GM23248 (cell line): ENCODE measurements around the gene NPHP4. TPM values are rescaled to one million over a fixed set of nuclear protein-coding genes. Genes with fewer than 3 reads are reported as not detected.

Experiments used
- DNase-seq: peaks from one replicate; pipeline ENCODE4 v3.0.0-alpha.2; 2015
- H2AFZ ChIP-seq: fragments of 200-600 bp; sonication (generic); 2 replicates; pipeline ENCODE4 v1.6.1; 2016; ENCODE audit warnings: antibody characterized with exemption
- H3F3A ChIP-seq: fragments of 200-600 bp; sonication (generic); 2 replicates; pipeline ENCODE4 v1.6.1; 2016; ENCODE audit warnings: mild to moderate bottlenecking, antibody characterized with exemption, mixed run types; ENCODE audit not compliant: insufficient read depth
- H3K27ac ChIP-seq: fragments of 200-600 bp; sonication (generic); 2 replicates; pipeline ENCODE4 v1.5.1; 2016; ENCODE audit warnings: mild to moderate bottlenecking
- H3K27me3 ChIP-seq: fragments of 200-600 bp; sonication (generic); replicated peaks from 2 replicates; pipeline ENCODE4 v1.6.1; 2016; ENCODE audit warnings: mild to moderate bottlenecking; ENCODE audit not compliant: insufficient read depth
- H3K36me3 ChIP-seq: fragments of 200-600 bp; sonication (generic); 2 replicates; pipeline ENCODE4 v1.6.1; 2016; ENCODE audit warnings: low read depth, mild to moderate bottlenecking
- H3K4me1 ChIP-seq: fragments of 200-600 bp; sonication (generic); 2 replicates; pipeline ENCODE4 v1.6.1; 2016; ENCODE audit warnings: mild to moderate bottlenecking; ENCODE audit not compliant: insufficient read depth
- H3K4me2 ChIP-seq: fragments of 200-600 bp; sonication (generic); one replicate; pipeline ENCODE4 v1.6.1; 2016; ENCODE audit warnings: mild to moderate bottlenecking; ENCODE audit not compliant: unreplicated experiment
- H3K4me3 ChIP-seq: fragments of 200-600 bp; sonication (generic); 2 replicates; pipeline ENCODE4 v1.5.1; 2016; ENCODE audit warnings: mild to moderate bottlenecking
- H3K79me2 ChIP-seq: fragments of 200-600 bp; sonication (generic); 2 replicates; pipeline ENCODE4 v1.6.1; 2016; ENCODE audit warnings: mild to moderate bottlenecking; ENCODE audit not compliant: insufficient read depth
- H3K9ac ChIP-seq: fragments of 200-600 bp; sonication (generic); 2 replicates; pipeline ENCODE4 v1.6.1; 2016; ENCODE audit warnings: mild to moderate bottlenecking
- H3K9me2 ChIP-seq: fragments of 200-600 bp; sonication (generic); 2 replicates; pipeline ENCODE4 v1.6.1; 2016; ENCODE audit warnings: mixed run types, mild to moderate bottlenecking, moderate library complexity; ENCODE audit not compliant: insufficient read depth
- H3K9me3 ChIP-seq: fragments of 200-600 bp; sonication (generic); one replicate; pipeline ENCODE4 v1.6.1; 2017; ENCODE audit warnings: low read depth
- H4K20me1 ChIP-seq: fragments of 200-600 bp; sonication (generic); 2 replicates; pipeline ENCODE4 v1.6.0; 2016; ENCODE audit not compliant: insufficient read depth
- EZH2 ChIP-seq: fragments of 200-600 bp; sonication (generic); IDR thresholded peaks from 2 replicates; pipeline ENCODE4 v1.6.1; 2018; ENCODE audit warnings: antibody characterized with exemption, mild to moderate bottlenecking; ENCODE audit not compliant: insufficient read depth, poor library complexity, severe bottlenecking
- EZH2phosphoT487 ChIP-seq: fragments of 200-600 bp; sonication (generic); IDR thresholded peaks from 2 replicates; pipeline ENCODE4 v1.6.1; 2018; ENCODE audit warnings: antibody characterized with exemption, moderate library complexity, mild to moderate bottlenecking, low read depth; ENCODE audit not compliant: insufficient read depth
- WGBS, 2 experiments: methylation state at CpG; one replicate each; pipeline ENCODE4 v1.1.6; 2015 to 2017; ENCODE audit warnings: low lambda C conversion rate in 2 of 2, low coverage in 1 of 2; ENCODE audit errors: missing lambda C conversion rate in 2 of 2; 5-methylcytosine and 5-hydroxymethylcytosine counted together
- in situ Hi-C: fragments of 300-500 bp; cut with MboI; formaldehyde crosslinking; loops from 2 replicates; pipeline ENCODE4 v1.15.0; 2020
- polyA plus RNA-seq: library from polyadenylated mRNA; unstranded; fragments of >200 nt; fragmentation: Nextera tagmentation; extraction: Ambion mirVana; gene quantifications from 2 replicates; pipeline ENCODE4 v1.2.1, GENCODE V29; 2016
- total RNA-seq: library from RNA; depleted of rRNA; stranded (reverse); fragments of >200 nt; shearing (Covaris generic); gene quantifications from 2 replicates; pipeline ENCODE4 v1.2.3, GENCODE V29; 2014

Gene NPHP4
- total and polyA plus RNA-seq, 2 experiments from 2014 or later: 4.0 to 4.2 TPM

DNA sequence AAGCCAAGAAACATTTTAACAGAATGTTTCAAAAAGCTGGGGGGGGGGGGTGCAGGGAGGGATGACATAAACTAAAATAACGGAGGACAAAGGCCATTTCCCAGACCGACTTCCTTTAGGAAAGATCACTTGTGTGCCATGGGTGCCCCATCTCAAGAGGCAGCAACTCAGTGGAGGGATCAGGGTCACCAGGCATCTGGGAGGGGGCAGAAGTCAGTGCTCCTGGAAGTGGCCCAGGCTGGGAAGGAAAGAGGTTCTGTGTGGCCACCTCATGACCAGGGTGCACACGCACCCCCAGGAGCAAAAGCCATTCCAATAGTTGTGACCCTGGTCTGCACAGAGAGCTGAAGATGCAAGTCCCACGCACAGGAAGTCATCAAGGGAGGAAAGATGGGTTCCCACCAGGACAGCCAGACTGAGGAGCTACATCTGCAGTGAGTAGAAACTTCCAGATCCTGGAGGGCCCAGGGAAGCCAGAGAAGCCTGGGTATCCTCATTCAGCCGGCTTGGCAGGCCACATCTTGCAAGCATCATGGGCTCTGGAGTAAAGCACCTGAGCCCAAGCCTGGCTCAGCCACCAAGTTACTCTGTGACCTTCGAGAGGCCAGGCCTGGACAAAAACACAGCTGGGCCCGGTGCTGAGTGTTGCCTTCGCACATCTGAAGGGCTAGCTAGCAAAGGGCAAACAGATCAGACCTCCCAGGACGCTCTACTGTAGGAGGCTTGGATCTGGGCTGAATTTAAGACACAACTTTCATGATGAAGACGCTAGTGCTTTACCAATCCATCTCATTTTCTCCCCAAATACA lies 36.0 kb downstream of the NPHP4 start:
- Histone ChIP-seq H4K20me1 (no peaks in the 10 kb centered on the region), H3K9me3 (no peaks in the 10 kb centered on the region), H3K4me3 (no peak overlapping the region), H3K4me1 (no peaks in the 10 kb centered on the region), H3K79me2 (no peaks in the 10 kb centered on the region), H3K27ac (no peak overlapping the region), H3K36me3 (no peaks in the 10 kb centered on the region), H3K4me2 (no peak overlapping the region), H3K27me3 (no peaks in the 10 kb centered on the region), H2AFZ (no peak overlapping the region), H3F3A (no peaks in the 10 kb centered on the region), H3K9me2 (no peaks in the 10 kb centered on the region), H3K9ac (no peak overlapping the region)
- in situ Hi-C loops: no loop called here
- DNase-seq: no peak
- TF ChIP-seq EZH2: no peak
- TF ChIP-seq EZH2phosphoT487: no peak
- 89% methylated on average over 10 of the region's 10 CpGs for WGBS, 2 experiments

DNA sequence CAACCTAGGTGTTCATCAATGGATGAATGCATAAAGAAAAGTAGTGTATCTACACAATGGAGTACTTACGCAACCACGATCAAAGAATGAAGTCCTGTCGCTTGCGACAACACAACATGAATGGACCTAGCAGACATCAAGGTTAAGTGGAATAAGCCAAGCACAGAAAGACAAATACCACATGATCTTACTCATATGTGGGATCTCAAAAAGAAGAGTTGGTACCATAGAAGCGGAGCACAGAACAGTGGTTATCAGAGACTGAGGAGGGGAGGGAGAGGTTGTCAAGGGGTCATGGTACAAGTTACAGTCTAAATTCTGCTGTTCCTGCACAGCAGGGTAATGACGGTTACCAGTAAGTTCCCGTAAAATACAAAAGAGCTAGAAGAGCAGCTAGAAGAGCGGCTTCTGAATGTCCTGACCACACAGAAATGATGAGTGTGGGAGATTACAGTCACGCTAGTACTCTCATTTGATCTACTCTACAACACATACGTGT lies 36.7 kb downstream of the NPHP4 start:
- H3K4me1 ChIP-seq: no peaks in the 10 kb centered on the region
- WGBS, 2 experiments: 92 to 97% methylated on average over 10 of the region's 10 CpGs
- in situ Hi-C loops: no loop called here

DNA sequence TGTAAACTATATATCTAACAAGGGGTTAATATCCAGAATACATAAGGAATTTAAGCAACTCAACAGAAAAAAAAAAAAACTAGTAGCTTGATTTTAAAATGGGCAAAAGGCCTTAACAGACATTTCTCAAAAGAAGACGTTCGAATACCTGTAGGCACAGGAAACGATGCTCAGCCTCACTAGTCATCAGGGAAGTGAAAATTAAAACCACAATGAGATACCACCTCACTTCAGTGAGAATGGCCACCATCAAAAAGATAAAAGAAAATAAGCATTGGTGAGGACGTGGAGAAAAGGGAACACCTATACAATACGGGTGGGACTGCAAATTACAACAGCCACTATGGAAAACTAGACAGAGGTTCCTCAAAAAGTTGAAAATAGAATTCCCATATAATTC lies 37.3 kb downstream of the NPHP4 start:
- no peaks in the 10 kb centered on the region for H4K20me1 ChIP-seq
- no peaks in the 10 kb centered on the region for H3K9me3 ChIP-seq
- TF ChIP-seq EZH2: no peak
- TF ChIP-seq EZH2phosphoT487: no peak
- H3K27me3 ChIP-seq: no peaks in the 10 kb centered on the region
- no peaks in the 10 kb centered on the region for H3K79me2 ChIP-seq
- H3K9ac ChIP-seq: no peak overlapping the region
- H3K4me2 ChIP-seq: no peak overlapping the region
- H3K4me1 ChIP-seq: no peaks in the 10 kb centered on the region
- no peaks in the 10 kb centered on the region for H3F3A ChIP-seq
- no peaks in the 10 kb centered on the region for H3K9me2 ChIP-seq
- no peak overlapping the region for H3K4me3 ChIP-seq
- in situ Hi-C loops: no loop called here
- 91 to 93% methylated on average over 5 of the region's 5 CpGs for WGBS, 2 experiments
- H2AFZ ChIP-seq: no peak overlapping the region
- DNase-seq: no peak
- H3K36me3 ChIP-seq: no peaks in the 10 kb centered on the region
- H3K27ac ChIP-seq: no peak overlapping the region

More for the DNA sequence above, 36.7 kb downstream of the NPHP4 start:
- TF ChIP-seq EZH2phosphoT487: no peak
- no peak for TF ChIP-seq EZH2
- no peak overlapping the region for H3K4me2 ChIP-seq
- H3K4me3 ChIP-seq: no peak overlapping the region
- no peak overlapping the region for H2AFZ ChIP-seq
- H4K20me1 ChIP-seq: no peaks in the 10 kb centered on the region
- no peaks in the 10 kb centered on the region for H3K9me2 ChIP-seq
- no peak for DNase-seq
- H3K9ac ChIP-seq: no peak overlapping the region
- H3K27me3 ChIP-seq: no peaks in the 10 kb centered on the region
- no peaks in the 10 kb centered on the region for H3K9me3 ChIP-seq
- H3K27ac ChIP-seq: no peak overlapping the region
- no peaks in the 10 kb centered on the region for H3F3A ChIP-seq
- no peaks in the 10 kb centered on the region for H3K79me2 ChIP-seq
- H3K36me3 ChIP-seq: no peaks in the 10 kb centered on the region

DNA sequence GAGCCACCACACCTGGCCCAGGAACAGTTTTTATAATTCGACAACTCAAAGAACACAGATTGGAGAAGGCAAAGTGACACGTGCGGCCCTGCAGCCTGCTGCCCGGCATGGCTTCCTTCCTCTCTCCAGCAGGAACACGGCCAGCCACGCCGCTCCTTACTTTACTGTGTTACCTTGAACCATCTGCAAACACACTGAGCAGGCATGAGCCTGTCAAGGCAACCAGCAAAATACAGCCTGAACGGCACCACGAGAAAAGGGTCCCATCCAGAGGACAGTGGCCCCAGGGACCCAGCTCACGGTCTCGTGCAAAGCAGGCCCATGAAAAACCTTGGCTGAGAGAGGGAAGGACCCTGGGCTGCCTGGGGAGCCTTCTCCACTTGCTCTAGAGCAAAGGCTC lies 38.8 kb downstream of the NPHP4 start:
- H3K79me2 ChIP-seq: no peaks in the 10 kb centered on the region
- no peaks in the 10 kb centered on the region for H3K9me3 ChIP-seq
- no peak overlapping the region for H3K27ac ChIP-seq
- H4K20me1 ChIP-seq: no peaks in the 10 kb centered on the region
- WGBS, 2 experiments: 96 to 97% methylated on average over 11 of the region's 11 CpGs
- H3K4me3 ChIP-seq: no peak overlapping the region
- no peak overlapping the region for H2AFZ ChIP-seq
- no peaks in the 10 kb centered on the region for H3K27me3 ChIP-seq
- no peak for TF ChIP-seq EZH2
- no peak for TF ChIP-seq EZH2phosphoT487
- no peaks in the 10 kb centered on the region for H3K4me1 ChIP-seq
- no peak overlapping the region for H3K9ac ChIP-seq
- no peak overlapping the region for H3K4me2 ChIP-seq
- no peaks in the 10 kb centered on the region for H3K9me2 ChIP-seq
- H3F3A ChIP-seq: no peaks in the 10 kb centered on the region
- DNase-seq: no peak
- in situ Hi-C loops: no loop called here
- no peaks in the 10 kb centered on the region for H3K36me3 ChIP-seq
